HG02885 (cell line): ENCODE results near the gene MACROD1.

ENCODE experiments used
- ATAC-seq: cut with Tn5 transposase; IDR thresholded peaks from one replicate; pipeline ENCODE4 v1.9.1; 2021; ENCODE audit warnings: mild to moderate bottlenecking; ENCODE audit not compliant: unreplicated experiment, poor library complexity

Gene MACROD1

GRCh38 chr11:64132191-64132771 is 33.6 kb downstream of the MACROD1 start:
- no peak for ATAC-seq

GRCh38 chr11:64131683-64132190 is 34.2 kb downstream of the MACROD1 start:
- no peak for ATAC-seq

- ATAC-seq = no peak
Observed at GRCh38 chr11:64130618-64131017, 35.3 kb downstream of the MACROD1 start.

- no peak for ATAC-seq
Observed at GRCh38 chr11:64129403-64129802, 36.5 kb downstream of the MACROD1 start.

- ATAC-seq = no peak
Observed at GRCh38 chr11:64128255-64129006, 37.5 kb downstream of the MACROD1 start.

- no peak for ATAC-seq
Observed at GRCh38 chr11:64127267-64128072, 38.4 kb downstream of the MACROD1 start.

- no peak for ATAC-seq
Observed at GRCh38 chr11:64126796-64127195, 39.1 kb downstream of the MACROD1 start.

DNA sequence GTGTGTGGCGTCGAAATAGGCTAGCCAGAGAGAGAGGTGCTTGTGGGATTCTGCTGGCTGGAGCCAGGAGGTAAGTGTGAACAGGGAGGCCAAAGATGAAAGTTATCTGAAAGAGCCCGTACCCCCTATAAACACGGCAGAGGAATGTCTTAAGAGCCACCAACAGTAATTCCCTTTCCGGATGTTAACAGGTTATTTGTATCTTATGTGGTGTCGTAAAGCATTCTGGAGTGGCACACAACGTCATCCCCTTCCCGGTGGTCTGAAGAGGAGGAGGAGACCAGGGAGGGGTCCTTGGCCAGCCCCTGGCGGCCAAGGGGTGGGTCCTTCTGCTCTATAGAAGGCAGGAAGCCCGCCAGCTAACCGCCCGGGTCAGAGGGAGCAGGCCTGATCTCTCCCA is 39.5 kb downstream of the MACROD1 start:
- no peak for ATAC-seq

DNA sequence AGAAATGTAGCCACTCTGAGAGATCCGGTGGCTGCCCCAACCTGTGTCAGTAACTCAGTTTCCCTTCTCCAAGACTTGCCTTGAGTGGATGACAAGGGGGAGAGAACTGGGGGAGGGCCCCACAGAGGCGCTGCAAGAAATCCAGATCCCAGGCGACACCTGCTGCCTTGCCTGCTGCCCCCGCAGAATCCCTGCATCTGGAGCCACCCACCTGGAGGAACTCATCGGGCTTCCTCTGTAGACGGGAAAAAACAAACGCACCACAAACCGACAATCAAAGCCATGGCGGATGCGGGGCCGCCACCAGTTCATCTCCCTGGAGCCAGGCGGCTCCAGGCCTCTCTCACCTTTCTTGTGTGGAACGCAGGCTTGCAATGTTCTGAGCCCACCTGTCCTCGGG is 40.2 kb downstream of the MACROD1 start:
- no peak for ATAC-seq

- no peak for ATAC-seq
Observed at GRCh38 chr11:64124147-64124546, 41.8 kb downstream of the MACROD1 start.

DNA sequence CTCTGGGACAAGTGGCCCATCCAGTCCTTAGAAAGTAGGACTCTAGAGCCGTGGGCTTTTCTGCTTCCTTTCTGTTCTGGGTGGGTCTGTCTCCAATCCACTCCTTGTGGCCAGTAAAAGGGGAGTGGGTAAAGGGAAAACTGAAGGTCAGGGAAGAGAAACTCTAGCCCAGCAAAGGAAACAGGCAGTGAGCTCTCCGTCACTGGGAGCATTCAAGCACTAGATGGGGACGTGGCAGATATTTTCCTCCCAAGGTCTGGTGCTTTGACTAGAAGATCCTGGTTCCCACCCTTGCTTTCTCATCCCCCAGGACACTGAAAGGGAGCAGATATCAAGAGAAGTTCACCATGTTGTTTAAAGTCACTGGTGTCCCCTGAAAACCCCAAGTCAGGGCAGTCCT is 42.2 kb downstream of the MACROD1 start:
- ATAC-seq = no peak

GRCh38 chr11:64122411-64123410 is 43.2 kb downstream of the MACROD1 start:
- ATAC-seq = no peak

DNA sequence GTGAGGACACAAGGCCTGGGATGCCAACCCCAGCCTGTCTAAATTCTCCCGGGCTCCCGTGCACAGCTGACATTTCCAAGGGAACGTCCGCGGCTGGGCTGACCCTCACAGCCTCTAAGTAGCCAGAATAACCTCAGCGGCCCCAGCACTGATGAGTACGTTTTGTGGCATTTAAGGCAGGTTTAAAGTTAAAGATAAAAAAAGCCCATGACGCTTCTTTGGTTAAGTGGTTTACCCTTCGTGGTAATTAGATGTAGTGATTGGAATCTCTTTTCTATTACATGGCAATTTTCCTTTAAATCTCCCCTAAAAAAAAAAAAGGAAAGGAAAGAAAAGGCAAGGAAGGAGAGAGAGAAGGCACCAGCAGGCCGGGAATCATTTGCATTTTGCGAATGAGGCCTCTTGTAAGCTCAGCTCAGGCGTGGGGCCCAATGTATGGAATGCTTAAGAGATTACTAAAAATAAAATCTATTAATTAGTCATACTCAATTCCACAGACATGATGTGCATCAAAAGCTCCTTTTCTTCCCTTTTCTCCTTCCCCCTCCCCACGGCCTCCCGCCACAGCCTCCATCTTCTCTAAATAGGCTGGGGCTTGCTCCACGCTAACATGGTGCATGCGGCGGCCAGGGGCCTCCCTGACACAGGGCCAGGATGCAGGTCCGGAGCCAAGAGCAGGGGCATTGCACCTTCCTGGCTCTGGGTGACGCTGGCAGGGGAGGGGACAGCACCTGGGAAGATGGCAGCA is 44.1 kb downstream of the MACROD1 start:
- ATAC-seq = no peak

- no peak for ATAC-seq
Observed at GRCh38 chr11:64120951-64121569, 44.9 kb downstream of the MACROD1 start.

DNA sequence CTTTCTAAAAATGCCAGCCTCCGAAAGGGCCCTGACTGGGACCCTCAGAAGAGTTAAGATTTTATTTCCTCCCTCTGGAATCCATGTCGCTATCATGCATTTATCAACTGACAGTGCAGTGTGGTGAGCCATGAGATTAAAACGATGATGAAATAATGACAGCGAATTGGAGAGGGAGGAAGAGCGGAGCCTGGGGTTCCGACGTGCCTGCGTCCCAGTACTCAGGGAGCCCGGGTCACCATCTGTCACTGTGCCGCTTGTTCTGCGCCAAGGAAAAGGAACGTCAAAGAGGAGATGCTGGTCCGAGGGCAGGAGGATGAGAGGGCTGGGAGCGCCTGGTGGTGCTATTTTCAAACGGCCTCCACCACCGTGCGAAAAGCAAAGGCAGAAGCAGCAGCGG is 46.2 kb downstream of the MACROD1 start:
- ATAC-seq = no peak

GRCh38 chr11:64118876-64119665 is 46.8 kb downstream of the MACROD1 start:
- ATAC-seq = no peak

- no peak for ATAC-seq
Observed at GRCh38 chr11:64117763-64118459, 48.0 kb downstream of the MACROD1 start.
